SU-DHL-6 (cell line): Measurements from ENCODE around the gene ADAMTS18.

Experiments used
- EZH2phosphoT487 ChIP-seq: fragments of 200-600 bp; sonication (generic), shearing (Covaris generic); conservative IDR thresholded peaks from 2 replicates; pipeline ENCODE4 v1.6.1; 2018; ENCODE audit warnings: mild to moderate bottlenecking, antibody characterized with exemption, low read length, moderate library complexity, mixed read lengths
- TF ChIP-seq, protein P1 (sequence below): fragments of 200-600 bp; sonication (generic); IDR thresholded peaks from one replicate; pipeline ENCODE4 v1.5.1; 2017; ENCODE audit warnings: antibody characterized with exemption, mild to moderate bottlenecking, low read length, moderate library complexity; ENCODE audit not compliant: insufficient read depth, poor library complexity, severe bottlenecking

- TF ChIP-seq, protein P1, sequence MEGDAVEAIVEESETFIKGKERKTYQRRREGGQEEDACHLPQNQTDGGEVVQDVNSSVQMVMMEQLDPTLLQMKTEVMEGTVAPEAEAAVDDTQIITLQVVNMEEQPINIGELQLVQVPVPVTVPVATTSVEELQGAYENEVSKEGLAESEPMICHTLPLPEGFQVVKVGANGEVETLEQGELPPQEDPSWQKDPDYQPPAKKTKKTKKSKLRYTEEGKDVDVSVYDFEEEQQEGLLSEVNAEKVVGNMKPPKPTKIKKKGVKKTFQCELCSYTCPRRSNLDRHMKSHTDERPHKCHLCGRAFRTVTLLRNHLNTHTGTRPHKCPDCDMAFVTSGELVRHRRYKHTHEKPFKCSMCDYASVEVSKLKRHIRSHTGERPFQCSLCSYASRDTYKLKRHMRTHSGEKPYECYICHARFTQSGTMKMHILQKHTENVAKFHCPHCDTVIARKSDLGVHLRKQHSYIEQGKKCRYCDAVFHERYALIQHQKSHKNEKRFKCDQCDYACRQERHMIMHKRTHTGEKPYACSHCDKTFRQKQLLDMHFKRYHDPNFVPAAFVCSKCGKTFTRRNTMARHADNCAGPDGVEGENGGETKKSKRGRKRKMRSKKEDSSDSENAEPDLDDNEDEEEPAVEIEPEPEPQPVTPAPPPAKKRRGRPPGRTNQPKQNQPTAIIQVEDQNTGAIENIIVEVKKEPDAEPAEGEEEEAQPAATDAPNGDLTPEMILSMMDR: no peak
- no peak for TF ChIP-seq EZH2phosphoT487
Observed at GRCh38 chr16:77323695-77324094, 111.1 kb downstream of the ADAMTS18 start.
